GM23338 (cell line): Measurements from ENCODE around the gene PPP1R9A. TPM values are rescaled to one million over a fixed set of nuclear protein-coding genes. Genes with fewer than 3 reads are reported as not detected.

Experiments
- ATAC-seq: fragments of 200-7000 bp; cut with Tn5 transposase; 3 replicates; pipeline ENCODE4 v1.9.1; 2020
- DNase-seq: peaks from one replicate; pipeline ENCODE4 v3.0.0-alpha.2; 2015; ENCODE audit warnings: low spot score
- H2AFZ ChIP-seq: fragments of 200-600 bp; sonication (generic); 2 replicates; pipeline ENCODE4 v1.8.0; 2016; ENCODE audit warnings: antibody characterized with exemption, mild to moderate bottlenecking, moderate library complexity
- H3F3A ChIP-seq: fragments of 200-600 bp; sonication (generic); replicated peaks from 2 replicates; pipeline ENCODE4 v1.8.0; 2017; ENCODE audit warnings: antibody characterized with exemption, mixed run types, low read depth
- H3K27ac ChIP-seq: fragments of 200-600 bp; sonication (generic); 2 replicates; pipeline ENCODE4 v1.6.1; 2016; ENCODE audit warnings: low read depth
- H3K27me3 ChIP-seq: fragments of 200-600 bp; sonication (generic); 2 replicates; pipeline ENCODE4 v1.8.0; 2016; ENCODE audit warnings: mild to moderate bottlenecking, mixed run types, moderate library complexity; ENCODE audit not compliant: insufficient read depth
- H3K36me3 ChIP-seq: fragments of 200-600 bp; sonication (generic); 2 replicates; pipeline ENCODE4 v1.8.0; 2016; ENCODE audit warnings: mild to moderate bottlenecking; ENCODE audit not compliant: insufficient read depth
- H3K4me1 ChIP-seq: fragments of 200-600 bp; sonication (generic); 2 replicates; pipeline ENCODE4 v1.8.0; 2016; ENCODE audit warnings: mild to moderate bottlenecking, moderate library complexity; ENCODE audit not compliant: insufficient read depth
- H3K4me2 ChIP-seq: fragments of 200-600 bp; sonication (generic); 2 replicates; pipeline ENCODE4 v1.7.1; 2017; ENCODE audit warnings: mixed run types
- H3K4me3 ChIP-seq: fragments of 200-600 bp; sonication (generic); 2 replicates; pipeline ENCODE4 v1.6.1; 2016; ENCODE audit warnings: mixed run types
- H3K79me2 ChIP-seq: fragments of 200-600 bp; sonication (generic); replicated peaks from 2 replicates; pipeline ENCODE4 v1.8.0; 2017; ENCODE audit warnings: mild to moderate bottlenecking; ENCODE audit not compliant: insufficient read depth
- H3K9me2 ChIP-seq: fragments of 200-600 bp; sonication (generic); 2 replicates; pipeline ENCODE4 v1.8.0; 2017; ENCODE audit not compliant: insufficient read depth
- H4K20me1 ChIP-seq: fragments of 200-600 bp; sonication (generic); replicated peaks from 2 replicates; pipeline ENCODE4 v1.8.0; 2017; ENCODE audit warnings: mild to moderate bottlenecking; ENCODE audit not compliant: insufficient read depth
- H3K27ac Mint-ChIP-seq: 2 replicates; pipeline ENCODE4 v1.8.0; 2020; ENCODE audit warnings: inconsistent platforms, mild to moderate bottlenecking, moderate library complexity, mixed read lengths
- H3K27me3 Mint-ChIP-seq: 3 replicates; pipeline ENCODE4 v1.8.0; 2022; ENCODE audit warnings: low read depth, mild to moderate bottlenecking, moderate library complexity, mixed read lengths, inconsistent platforms; ENCODE audit not compliant: insufficient read depth, poor library complexity
- H3K36me3 Mint-ChIP-seq: 3 replicates; pipeline ENCODE4 v1.8.0; 2021; ENCODE audit warnings: low read depth, mild to moderate bottlenecking, inconsistent platforms, moderate library complexity, mixed read lengths
- H3K4me1 Mint-ChIP-seq: 3 replicates; pipeline ENCODE4 v1.8.0; 2020; ENCODE audit warnings: mild to moderate bottlenecking, inconsistent platforms, mixed read lengths
- H3K4me3 Mint-ChIP-seq: 3 replicates; pipeline ENCODE4 v1.8.0; 2021; ENCODE audit warnings: moderate library complexity, mild to moderate bottlenecking, inconsistent platforms, mixed read lengths
- H3K9me3 Mint-ChIP-seq: 3 replicates; pipeline ENCODE4 v1.8.0; 2020; ENCODE audit warnings: moderate library complexity, mild to moderate bottlenecking, inconsistent platforms, mixed read lengths
- CREB1 ChIP-seq: fragments of 250-450 bp; sonication (Bioruptor Pico); IDR thresholded peaks from 2 replicates; pipeline ENCODE4 v1.5.0; 2020; ENCODE audit warnings: low read depth, mild to moderate bottlenecking, moderate library complexity
- EZH2phosphoT487 ChIP-seq: fragments of 200-600 bp; sonication (generic); IDR thresholded peaks from one replicate; pipeline ENCODE4 v1.8.1; 2018; ENCODE audit warnings: antibody characterized with exemption; ENCODE audit not compliant: unreplicated experiment
- STAT1 ChIP-seq: IDR thresholded peaks from one replicate; pipeline ENCODE4 v1.6.1; 2016; ENCODE audit warnings: antibody characterized with exemption; ENCODE audit not compliant: unreplicated experiment
- ZNF331 ChIP-seq: fragments of 250-450 bp; sonication (Bioruptor Pico); IDR thresholded peaks from 2 replicates; pipeline ENCODE4 v1.5.0; 2020; ENCODE audit warnings: low read depth, mild to moderate bottlenecking, moderate library complexity
- polyA plus RNA-seq: library from polyadenylated mRNA; unstranded; fragments of >200 nt; fragmentation: Nextera tagmentation; extraction: Ambion mirVana; gene quantifications from 2 replicates; pipeline ENCODE4 v1.2.1, GENCODE V29; 2016
- total RNA-seq: library from RNA; depleted of rRNA; stranded (reverse); fragments of >200 nt; shearing (Covaris generic); gene quantifications from 2 replicates; pipeline ENCODE4 v1.2.3, GENCODE V29; 2014
- TF ChIP-seq, protein P1 (sequence below), 2 experiments: fragments of 200-600 bp in 1 of 2; sonication (generic) in 1 of 2; conservative IDR thresholded peaks; 2 replicates each; pipeline versions ENCODE4 v1.5.1 to v1.6.1; 2016 to 2017; ENCODE audit warnings: antibody characterized with exemption in 2 of 2, low read depth in 2 of 2, mild to moderate bottlenecking in 2 of 2, moderate library complexity in 1 of 2
- TF ChIP-seq, protein P2 (sequence below): fragments of 250-450 bp; sonication (Bioruptor Pico); IDR thresholded peaks from 2 replicates; pipeline ENCODE4 v1.5.0; 2020; ENCODE audit warnings: mild to moderate bottlenecking, moderate library complexity
- TF ChIP-seq, protein P3 (sequence below): IDR thresholded peaks from one replicate; pipeline ENCODE4 v1.6.1; 2018; ENCODE audit warnings: antibody characterized with exemption; ENCODE audit not compliant: unreplicated experiment

PPP1R9A gene
- total and polyA plus RNA-seq, 2 experiments from 2014 or later: 10.6 to 31.8 TPM

DNA sequence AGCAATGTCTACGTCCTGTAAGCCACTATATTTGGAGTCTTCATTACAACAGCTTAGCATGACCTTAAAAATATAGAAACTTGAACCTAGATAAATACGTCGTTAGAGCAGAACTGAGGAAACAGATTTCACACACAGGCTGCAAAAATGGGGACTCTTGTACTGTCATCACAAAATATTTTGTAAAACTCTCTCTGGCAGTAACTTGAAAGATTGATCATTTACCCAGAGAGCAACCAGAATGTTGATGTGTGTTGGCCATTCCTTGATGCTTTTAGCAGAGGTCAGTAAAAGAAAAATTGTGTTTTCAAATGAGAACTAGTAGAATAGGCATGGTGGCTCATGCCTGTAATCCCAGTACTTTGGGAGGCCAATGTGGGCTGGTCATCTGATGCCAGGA, 431.4 kb downstream of the PPP1R9A start:
- no peaks in the 10 kb centered on the region for H3K36me3 ChIP-seq
- Mint-ChIP-seq H3K4me3 (no peak overlapping the region), H3K27me3 (peaks cover 2% of the 10 kb centered on the region), H3K4me1 (peaks cover 16% of the 10 kb centered on the region), H3K9me3 (no peaks in the 10 kb centered on the region), H3K27ac (no peak overlapping the region), H3K36me3 (no peaks in the 10 kb centered on the region)
- peaks cover 13% of the 10 kb centered on the region for H3K4me1 ChIP-seq
- 0 out of 2 replicates have a peak, but pooled peaks cover 14% of the 10 kb centered on the region for H3K9me2 ChIP-seq
- no peak overlapping the region for H3K4me3 ChIP-seq
- H3K27ac ChIP-seq: no peak overlapping the region
- H3K27me3 ChIP-seq: no peaks in the 10 kb centered on the region
- H3K79me2 ChIP-seq: no peaks in the 10 kb centered on the region
- TF ChIP-seq STAT1 (no peak), EZH2phosphoT487 (no peak), CREB1 (CRISPR knock-in tag) (no peak), ZNF331 (CRISPR knock-in tag) (no peak)
- TF ChIP-seq, protein P1, sequence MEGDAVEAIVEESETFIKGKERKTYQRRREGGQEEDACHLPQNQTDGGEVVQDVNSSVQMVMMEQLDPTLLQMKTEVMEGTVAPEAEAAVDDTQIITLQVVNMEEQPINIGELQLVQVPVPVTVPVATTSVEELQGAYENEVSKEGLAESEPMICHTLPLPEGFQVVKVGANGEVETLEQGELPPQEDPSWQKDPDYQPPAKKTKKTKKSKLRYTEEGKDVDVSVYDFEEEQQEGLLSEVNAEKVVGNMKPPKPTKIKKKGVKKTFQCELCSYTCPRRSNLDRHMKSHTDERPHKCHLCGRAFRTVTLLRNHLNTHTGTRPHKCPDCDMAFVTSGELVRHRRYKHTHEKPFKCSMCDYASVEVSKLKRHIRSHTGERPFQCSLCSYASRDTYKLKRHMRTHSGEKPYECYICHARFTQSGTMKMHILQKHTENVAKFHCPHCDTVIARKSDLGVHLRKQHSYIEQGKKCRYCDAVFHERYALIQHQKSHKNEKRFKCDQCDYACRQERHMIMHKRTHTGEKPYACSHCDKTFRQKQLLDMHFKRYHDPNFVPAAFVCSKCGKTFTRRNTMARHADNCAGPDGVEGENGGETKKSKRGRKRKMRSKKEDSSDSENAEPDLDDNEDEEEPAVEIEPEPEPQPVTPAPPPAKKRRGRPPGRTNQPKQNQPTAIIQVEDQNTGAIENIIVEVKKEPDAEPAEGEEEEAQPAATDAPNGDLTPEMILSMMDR (conservative IDR thresholded peaks at IDR 0.05; ENCODE audit: low read depth in 2 of 2): no peak
- TF ChIP-seq, protein P2, sequence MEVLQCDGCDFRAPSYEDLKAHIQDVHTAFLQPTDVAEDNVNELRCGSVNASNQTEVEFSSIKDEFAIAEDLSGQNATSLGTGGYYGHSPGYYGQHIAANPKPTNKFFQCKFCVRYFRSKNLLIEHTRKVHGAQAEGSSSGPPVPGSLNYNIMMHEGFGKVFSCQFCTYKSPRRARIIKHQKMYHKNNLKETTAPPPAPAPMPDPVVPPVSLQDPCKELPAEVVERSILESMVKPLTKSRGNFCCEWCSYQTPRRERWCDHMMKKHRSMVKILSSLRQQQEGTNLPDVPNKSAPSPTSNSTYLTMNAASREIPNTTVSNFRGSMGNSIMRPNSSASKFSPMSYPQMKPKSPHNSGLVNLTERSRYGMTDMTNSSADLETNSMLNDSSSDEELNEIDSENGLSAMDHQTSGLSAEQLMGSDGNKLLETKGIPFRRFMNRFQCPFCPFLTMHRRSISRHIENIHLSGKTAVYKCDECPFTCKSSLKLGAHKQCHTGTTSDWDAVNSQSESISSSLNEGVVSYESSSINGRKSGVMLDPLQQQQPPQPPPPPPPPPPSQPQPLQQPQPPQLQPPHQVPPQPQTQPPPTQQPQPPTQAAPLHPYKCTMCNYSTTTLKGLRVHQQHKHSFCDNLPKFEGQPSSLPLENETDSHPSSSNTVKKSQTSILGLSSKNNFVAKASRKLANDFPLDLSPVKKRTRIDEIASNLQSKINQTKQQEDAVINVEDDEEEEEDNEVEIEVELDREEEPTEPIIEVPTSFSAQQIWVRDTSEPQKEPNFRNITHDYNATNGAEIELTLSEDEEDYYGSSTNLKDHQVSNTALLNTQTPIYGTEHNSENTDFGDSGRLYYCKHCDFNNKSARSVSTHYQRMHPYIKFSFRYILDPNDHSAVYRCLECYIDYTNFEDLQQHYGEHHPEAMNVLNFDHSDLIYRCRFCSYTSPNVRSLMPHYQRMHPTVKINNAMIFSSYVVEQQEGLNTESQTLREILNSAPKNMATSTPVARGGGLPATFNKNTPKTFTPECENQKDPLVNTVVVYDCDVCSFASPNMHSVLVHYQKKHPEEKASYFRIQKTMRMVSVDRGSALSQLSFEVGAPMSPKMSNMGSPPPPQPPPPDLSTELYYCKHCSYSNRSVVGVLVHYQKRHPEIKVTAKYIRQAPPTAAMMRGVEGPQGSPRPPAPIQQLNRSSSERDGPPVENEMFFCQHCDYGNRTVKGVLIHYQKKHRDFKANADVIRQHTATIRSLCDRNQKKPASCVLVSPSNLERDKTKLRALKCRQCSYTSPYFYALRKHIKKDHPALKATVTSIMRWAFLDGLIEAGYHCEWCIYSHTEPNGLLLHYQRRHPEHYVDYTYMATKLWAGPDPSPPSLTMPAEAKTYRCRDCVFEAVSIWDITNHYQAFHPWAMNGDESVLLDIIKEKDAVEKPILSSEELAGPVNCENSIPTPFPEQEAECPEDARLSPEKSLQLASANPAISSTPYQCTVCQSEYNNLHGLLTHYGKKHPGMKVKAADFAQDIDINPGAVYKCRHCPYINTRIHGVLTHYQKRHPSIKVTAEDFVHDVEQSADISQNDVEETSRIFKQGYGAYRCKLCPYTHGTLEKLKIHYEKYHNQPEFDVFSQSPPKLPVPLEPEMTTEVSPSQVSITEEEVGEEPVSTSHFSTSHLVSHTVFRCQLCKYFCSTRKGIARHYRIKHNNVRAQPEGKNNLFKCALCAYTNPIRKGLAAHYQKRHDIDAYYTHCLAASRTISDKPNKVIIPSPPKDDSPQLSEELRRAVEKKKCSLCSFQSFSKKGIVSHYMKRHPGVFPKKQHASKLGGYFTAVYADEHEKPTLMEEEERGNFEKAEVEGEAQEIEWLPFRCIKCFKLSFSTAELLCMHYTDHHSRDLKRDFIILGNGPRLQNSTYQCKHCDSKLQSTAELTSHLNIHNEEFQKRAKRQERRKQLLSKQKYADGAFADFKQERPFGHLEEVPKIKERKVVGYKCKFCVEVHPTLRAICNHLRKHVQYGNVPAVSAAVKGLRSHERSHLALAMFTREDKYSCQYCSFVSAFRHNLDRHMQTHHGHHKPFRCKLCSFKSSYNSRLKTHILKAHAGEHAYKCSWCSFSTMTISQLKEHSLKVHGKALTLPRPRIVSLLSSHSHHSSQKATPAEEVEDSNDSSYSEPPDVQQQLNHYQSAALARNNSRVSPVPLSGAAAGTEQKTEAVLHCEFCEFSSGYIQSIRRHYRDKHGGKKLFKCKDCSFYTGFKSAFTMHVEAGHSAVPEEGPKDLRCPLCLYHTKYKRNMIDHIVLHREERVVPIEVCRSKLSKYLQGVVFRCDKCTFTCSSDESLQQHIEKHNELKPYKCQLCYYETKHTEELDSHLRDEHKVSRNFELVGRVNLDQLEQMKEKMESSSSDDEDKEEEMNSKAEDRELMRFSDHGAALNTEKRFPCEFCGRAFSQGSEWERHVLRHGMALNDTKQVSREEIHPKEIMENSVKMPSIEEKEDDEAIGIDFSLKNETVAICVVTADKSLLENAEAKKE (CRISPR knock-in tag): no peak
- TF ChIP-seq, protein P3, sequence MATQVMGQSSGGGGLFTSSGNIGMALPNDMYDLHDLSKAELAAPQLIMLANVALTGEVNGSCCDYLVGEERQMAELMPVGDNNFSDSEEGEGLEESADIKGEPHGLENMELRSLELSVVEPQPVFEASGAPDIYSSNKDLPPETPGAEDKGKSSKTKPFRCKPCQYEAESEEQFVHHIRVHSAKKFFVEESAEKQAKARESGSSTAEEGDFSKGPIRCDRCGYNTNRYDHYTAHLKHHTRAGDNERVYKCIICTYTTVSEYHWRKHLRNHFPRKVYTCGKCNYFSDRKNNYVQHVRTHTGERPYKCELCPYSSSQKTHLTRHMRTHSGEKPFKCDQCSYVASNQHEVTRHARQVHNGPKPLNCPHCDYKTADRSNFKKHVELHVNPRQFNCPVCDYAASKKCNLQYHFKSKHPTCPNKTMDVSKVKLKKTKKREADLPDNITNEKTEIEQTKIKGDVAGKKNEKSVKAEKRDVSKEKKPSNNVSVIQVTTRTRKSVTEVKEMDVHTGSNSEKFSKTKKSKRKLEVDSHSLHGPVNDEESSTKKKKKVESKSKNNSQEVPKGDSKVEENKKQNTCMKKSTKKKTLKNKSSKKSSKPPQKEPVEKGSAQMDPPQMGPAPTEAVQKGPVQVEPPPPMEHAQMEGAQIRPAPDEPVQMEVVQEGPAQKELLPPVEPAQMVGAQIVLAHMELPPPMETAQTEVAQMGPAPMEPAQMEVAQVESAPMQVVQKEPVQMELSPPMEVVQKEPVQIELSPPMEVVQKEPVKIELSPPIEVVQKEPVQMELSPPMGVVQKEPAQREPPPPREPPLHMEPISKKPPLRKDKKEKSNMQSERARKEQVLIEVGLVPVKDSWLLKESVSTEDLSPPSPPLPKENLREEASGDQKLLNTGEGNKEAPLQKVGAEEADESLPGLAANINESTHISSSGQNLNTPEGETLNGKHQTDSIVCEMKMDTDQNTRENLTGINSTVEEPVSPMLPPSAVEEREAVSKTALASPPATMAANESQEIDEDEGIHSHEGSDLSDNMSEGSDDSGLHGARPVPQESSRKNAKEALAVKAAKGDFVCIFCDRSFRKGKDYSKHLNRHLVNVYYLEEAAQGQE: no peak
- ATAC-seq (no peak), DNase-seq (no peak)
- no peaks in the 10 kb centered on the region for H4K20me1 ChIP-seq
- H2AFZ ChIP-seq: no peak overlapping the region
- H3K4me2 ChIP-seq: no peak overlapping the region
- no peaks in the 10 kb centered on the region for H3F3A ChIP-seq
